Calu3 (cell line): Measurements from ENCODE around the gene DPY30. TPM values are rescaled to one million over a fixed set of nuclear protein-coding genes. Genes with fewer than 3 reads are reported as not detected.

Experiments
- BruUV-seq: library from RNA; stranded (reverse); fragments of 400-500 nt; replicated peaks from 2 replicates; lab custom pipeline; 2021; lab: Mats Ljungman, UMichigan
- CTCF ChIA-PET: fragments of 300-600 bp; sonication (Branson Sonifier 250); formaldehyde crosslinking; loops from one replicate; lab custom pipeline; 2022; ENCODE audit warnings: antibody characterized with exemption; lab: Charles Lee
- DNase-seq: peaks from one replicate; pipeline ENCODE4 v3.0.0; 2022
- H3K27ac Mint-ChIP-seq: one replicate; pipeline ENCODE4 v1.8.0; 2022; ENCODE audit warnings: mixed read lengths; ENCODE audit not compliant: unreplicated experiment
- H3K27me3 Mint-ChIP-seq: one replicate; pipeline ENCODE4 v1.8.0; 2022; ENCODE audit warnings: mixed read lengths; ENCODE audit not compliant: unreplicated experiment
- H3K36me3 Mint-ChIP-seq: one replicate; pipeline ENCODE4 v1.8.0; 2022; ENCODE audit warnings: mild to moderate bottlenecking, moderate library complexity, mixed read lengths; ENCODE audit not compliant: insufficient read depth, unreplicated experiment
- H3K4me1 Mint-ChIP-seq: one replicate; pipeline ENCODE4 v1.8.0; 2022; ENCODE audit warnings: mild to moderate bottlenecking, low read depth, mixed read lengths; ENCODE audit not compliant: unreplicated experiment
- H3K4me3 Mint-ChIP-seq: one replicate; pipeline ENCODE4 v1.8.0; 2022; ENCODE audit warnings: mild to moderate bottlenecking, low read depth, moderate library complexity, mixed read lengths; ENCODE audit not compliant: unreplicated experiment
- H3K9me3 Mint-ChIP-seq: one replicate; pipeline ENCODE4 v1.8.0; 2022; ENCODE audit warnings: low read depth, mixed read lengths; ENCODE audit not compliant: unreplicated experiment
- intact Hi-C: fragments of 100-400 bp; cut with micrococcal nuclease; formaldehyde crosslinking; loops from one replicate; pipeline ENCODE4 v1.10.0; 2022; ENCODE audit not compliant: unreplicated experiment
- total RNA-seq: library from RNA; stranded (reverse); gene quantifications from 2 replicates; pipeline ENCODE4 v1.2.3, GENCODE V29; 2022
- TF ChIP-seq, protein P1 (sequence below): fragments of 200-600 bp; IDR thresholded peaks from one replicate; pipeline ENCODE4 v1.8.0; 2022; ENCODE audit warnings: antibody characterized with exemption; ENCODE audit not compliant: unreplicated experiment

DPY30 gene
- total RNA-seq, 1 experiment from 2014 or later, result 106 TPM

DNA sequence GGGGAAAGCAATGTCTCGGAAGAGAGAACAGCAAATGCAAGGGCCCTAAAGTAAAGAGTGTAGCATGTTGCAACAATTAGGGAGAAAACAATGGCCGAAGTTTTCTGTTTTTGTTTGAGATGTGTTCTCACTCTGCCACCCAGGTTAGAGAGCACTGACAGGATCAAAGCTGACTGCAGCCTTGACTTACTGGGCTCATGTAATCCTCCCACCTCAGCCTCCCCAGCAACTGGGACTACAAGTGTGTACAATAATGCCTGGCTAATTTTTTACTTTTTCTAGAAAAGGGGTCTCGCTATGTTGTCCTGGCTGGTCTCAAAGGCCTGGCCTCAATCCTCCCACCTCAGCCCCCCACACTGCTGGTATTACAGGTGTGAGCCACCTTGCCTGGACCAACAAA, 52.7 kb downstream of the DPY30 start:
- H3K9me3 Mint-ChIP-seq, result no peaks in the 10 kb centered on the region
- BruUV-seq, result no TSS peak
- CTCF ChIA-PET, result no interaction called here
- H3K4me1 Mint-ChIP-seq, result peaks cover 8% of the 10 kb centered on the region
- TF ChIP-seq, protein P1, sequence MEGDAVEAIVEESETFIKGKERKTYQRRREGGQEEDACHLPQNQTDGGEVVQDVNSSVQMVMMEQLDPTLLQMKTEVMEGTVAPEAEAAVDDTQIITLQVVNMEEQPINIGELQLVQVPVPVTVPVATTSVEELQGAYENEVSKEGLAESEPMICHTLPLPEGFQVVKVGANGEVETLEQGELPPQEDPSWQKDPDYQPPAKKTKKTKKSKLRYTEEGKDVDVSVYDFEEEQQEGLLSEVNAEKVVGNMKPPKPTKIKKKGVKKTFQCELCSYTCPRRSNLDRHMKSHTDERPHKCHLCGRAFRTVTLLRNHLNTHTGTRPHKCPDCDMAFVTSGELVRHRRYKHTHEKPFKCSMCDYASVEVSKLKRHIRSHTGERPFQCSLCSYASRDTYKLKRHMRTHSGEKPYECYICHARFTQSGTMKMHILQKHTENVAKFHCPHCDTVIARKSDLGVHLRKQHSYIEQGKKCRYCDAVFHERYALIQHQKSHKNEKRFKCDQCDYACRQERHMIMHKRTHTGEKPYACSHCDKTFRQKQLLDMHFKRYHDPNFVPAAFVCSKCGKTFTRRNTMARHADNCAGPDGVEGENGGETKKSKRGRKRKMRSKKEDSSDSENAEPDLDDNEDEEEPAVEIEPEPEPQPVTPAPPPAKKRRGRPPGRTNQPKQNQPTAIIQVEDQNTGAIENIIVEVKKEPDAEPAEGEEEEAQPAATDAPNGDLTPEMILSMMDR, result no peak
- DNase-seq, result no peak
- intact Hi-C loops, result no loop called here
- no peak overlapping the region for H3K27ac Mint-ChIP-seq
- no peak overlapping the region for H3K4me3 Mint-ChIP-seq
- H3K36me3 Mint-ChIP-seq, result no peaks in the 10 kb centered on the region
- H3K27me3 Mint-ChIP-seq, result no peaks in the 10 kb centered on the region

DNA sequence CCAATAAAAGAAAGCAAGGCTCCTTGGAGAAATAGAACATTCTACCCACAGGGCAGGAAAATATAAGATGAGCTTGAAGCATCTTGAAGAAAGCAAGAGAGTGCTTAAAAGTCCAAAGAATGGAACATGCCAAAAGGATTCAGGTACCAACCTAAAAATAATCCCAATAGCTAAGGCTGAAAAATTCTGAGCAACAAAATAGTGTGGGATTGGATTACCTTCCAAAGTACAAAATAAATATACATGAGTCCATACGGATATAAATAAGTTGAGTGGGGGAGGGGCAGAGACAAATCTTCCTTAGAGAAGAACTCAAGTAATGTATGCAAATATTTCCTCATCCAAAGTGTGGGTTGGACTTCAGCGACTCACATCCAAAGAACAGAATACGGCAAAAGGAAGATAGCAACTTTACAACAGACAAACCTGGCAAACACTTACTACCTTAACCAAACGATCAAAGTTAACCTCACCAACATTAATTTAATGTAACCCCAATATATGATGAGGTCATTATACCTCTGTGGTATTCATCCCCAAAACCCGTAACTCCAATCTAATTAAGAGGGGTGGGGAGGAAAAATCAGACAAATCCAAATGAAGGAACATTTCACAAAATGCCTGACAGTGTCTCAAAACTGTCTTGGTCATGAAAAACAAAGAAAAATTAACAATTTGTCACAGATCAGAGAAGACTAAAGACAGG, 55.7 kb downstream of the DPY30 start:
- CTCF ChIA-PET, result interaction anchor here (0.6 kb wide), 1 partner anchor 62 kb away, joined by 3 read pairs; no protein-coding TSS in a partner anchor
- intact Hi-C loops, result no loop called here
- Mint-ChIP-seq H3K9me3 (peaks cover 1% of the 10 kb centered on the region), H3K4me1 (peaks cover 16% of the 10 kb centered on the region), H3K27ac (no peak overlapping the region), H3K27me3 (no peaks in the 10 kb centered on the region), H3K36me3 (no peaks in the 10 kb centered on the region), H3K4me3 (no peak overlapping the region)
- no peak for DNase-seq
- no TSS peak for BruUV-seq
- TF ChIP-seq, protein P1, result no peak

DNA sequence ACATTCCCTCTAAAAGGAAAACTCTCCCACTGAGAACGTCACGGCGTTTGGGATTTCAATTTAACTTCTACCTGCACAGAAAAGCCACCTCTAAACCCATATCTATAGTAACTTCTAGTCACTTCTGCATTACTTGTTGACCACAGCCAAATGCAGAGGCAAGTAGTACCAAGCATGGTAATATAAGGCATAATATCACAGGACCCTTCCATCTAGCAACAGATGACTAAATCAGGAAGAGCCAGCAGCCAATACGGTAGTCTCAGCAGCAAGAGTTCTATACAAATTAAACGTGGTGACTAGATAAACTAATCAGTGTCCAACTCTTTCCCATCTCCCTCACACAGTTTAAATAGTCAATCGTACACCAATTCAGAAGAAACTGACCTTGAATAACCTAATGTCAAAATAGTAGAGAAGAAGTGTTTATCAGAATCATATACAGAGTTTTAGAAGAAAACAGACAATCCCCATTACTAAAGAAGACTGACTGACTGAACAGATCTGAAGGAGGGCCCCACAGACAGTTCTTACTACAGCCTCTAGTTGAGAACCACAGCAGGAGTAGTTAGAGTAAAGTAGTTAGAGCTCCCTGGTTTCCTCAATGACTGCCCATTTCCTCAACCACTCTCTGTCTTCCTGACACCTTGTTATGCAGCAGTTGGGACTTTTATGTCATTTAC, 58.8 kb downstream of the DPY30 start:
- no peak for DNase-seq
- CTCF ChIA-PET, result no interaction called here
- Mint-ChIP-seq H3K4me3 (no peak overlapping the region), H3K36me3 (no peaks in the 10 kb centered on the region), H3K4me1 (peaks cover 16% of the 10 kb centered on the region), H3K27me3 (no peaks in the 10 kb centered on the region), H3K9me3 (peaks cover 3% of the 10 kb centered on the region), H3K27ac (no peak overlapping the region)
- TF ChIP-seq, protein P1, result no peak
- no TSS peak for BruUV-seq
- intact Hi-C loops, result no loop called here

DNA sequence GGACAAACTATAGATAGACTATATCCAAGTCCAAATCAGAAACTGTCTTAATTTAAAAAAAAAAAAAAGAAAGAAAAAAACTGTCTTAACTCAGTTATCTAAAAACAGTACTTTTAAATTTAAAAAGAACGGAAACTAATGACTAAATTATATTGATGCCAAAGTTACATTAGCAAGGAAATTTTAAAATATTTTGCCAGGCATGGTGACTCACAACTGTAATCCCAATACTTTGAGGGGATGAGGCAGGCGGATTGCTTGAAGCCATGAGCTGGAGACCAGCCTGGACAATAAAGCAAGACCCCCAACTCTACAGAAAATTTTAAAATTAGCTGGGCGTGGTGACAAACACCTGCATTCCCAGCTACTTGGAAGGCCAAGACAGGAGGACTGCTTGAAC, 59.6 kb downstream of the DPY30 start:
- CTCF ChIA-PET, result no interaction called here
- TF ChIP-seq, protein P1, result no peak
- intact Hi-C loops, result no loop called here
- Mint-ChIP-seq H3K4me3 (no peak overlapping the region), H3K27me3 (no peaks in the 10 kb centered on the region), H3K36me3 (no peaks in the 10 kb centered on the region), H3K27ac (no peak overlapping the region), H3K4me1 (peaks cover 16% of the 10 kb centered on the region), H3K9me3 (peaks cover 3% of the 10 kb centered on the region)
- DNase-seq, result no peak
- no TSS peak for BruUV-seq
